Measurements from ENCODE around the gene NFYB. TPM values are rescaled to one million over a fixed set of nuclear protein-coding genes. Genes with fewer than 3 reads are reported as not detected.

The NFYB gene
- total RNA-seq, 1 donor from 2014 or later = 40.2 TPM

GRCh38 chr12:104172570-104172947 lies 34.5 kb upstream of the NFYB start:
- Mint-ChIP-seq H3K36me3 (no peaks in the 10 kb centered on the region), H3K4me1 (peaks cover 12% of the 10 kb centered on the region), H3K27me3 (ENCODE audit: low read depth) (no peaks in the 10 kb centered on the region), H3K9me3 (no peaks in the 10 kb centered on the region), H3K27ac (no peak overlapping the region), H3K4me3 (no peak overlapping the region)
- no peak for TF ChIP-seq CTCF (IDR thresholded peaks at IDR 0.05; ENCODE audit: unreplicated experiment)
- DNase-seq (ENCODE audit: low spot score in 2 of 2, unreplicated experiment in 2 of 2) = no peak

- Mint-ChIP-seq H3K36me3 (no peaks in the 10 kb centered on the region), H3K27ac (no peak overlapping the region), H3K4me1 (peaks cover 6% of the 10 kb centered on the region), H3K27me3 (ENCODE audit: low read depth) (no peaks in the 10 kb centered on the region), H3K9me3 (no peaks in the 10 kb centered on the region), H3K4me3 (no peak overlapping the region)
- TF ChIP-seq CTCF (IDR thresholded peaks at IDR 0.05; ENCODE audit: unreplicated experiment) = no peak
- DNase-seq (ENCODE audit: low spot score in 2 of 2, unreplicated experiment in 2 of 2) = no peak
Measured at GRCh38 chr12:104171785-104172569, 34.0 kb upstream of the NFYB start.

DNA sequence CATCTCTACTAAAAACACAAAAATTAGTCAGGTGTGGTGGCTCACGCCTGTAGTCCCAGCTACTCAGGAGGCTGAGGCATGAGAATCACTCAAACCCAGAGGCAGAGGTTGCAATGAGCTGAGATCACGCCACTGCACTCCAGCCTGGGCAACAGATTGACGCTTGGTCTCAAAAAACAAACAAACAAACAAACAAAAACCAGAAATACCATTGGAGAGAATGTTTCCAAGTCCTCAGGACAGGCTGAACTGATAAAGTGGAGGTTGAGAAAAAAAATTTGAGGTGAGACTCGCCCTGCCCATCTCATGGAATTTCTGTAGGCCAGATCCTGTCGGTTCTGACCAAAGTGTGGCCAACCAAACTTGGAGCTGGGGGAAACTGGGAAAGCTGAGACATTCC lies 30.6 kb upstream of the NFYB start:
- no peaks in the 10 kb centered on the region for H3K27me3 Mint-ChIP-seq (ENCODE audit: low read depth)
- no peak overlapping the region for H3K27ac Mint-ChIP-seq
- H3K36me3 Mint-ChIP-seq = no peaks in the 10 kb centered on the region
- H3K9me3 Mint-ChIP-seq = no peaks in the 10 kb centered on the region
- no peak overlapping the region for H3K4me3 Mint-ChIP-seq
- DNase-seq (ENCODE audit: low spot score in 2 of 2, unreplicated experiment in 2 of 2) = no peak
- TF ChIP-seq CTCF (IDR thresholded peaks at IDR 0.05; ENCODE audit: unreplicated experiment) = no peak
- no peaks in the 10 kb centered on the region for H3K4me1 Mint-ChIP-seq

- Mint-ChIP-seq H3K36me3 (no peaks in the 10 kb centered on the region), H3K9me3 (no peaks in the 10 kb centered on the region), H3K27ac (no peak overlapping the region), H3K27me3 (ENCODE audit: low read depth) (no peaks in the 10 kb centered on the region), H3K4me1 (peaks cover 2% of the 10 kb centered on the region), H3K4me3 (no peak overlapping the region)
- DNase-seq (ENCODE audit: low spot score in 2 of 2, unreplicated experiment in 2 of 2) = no peak
- no peak for TF ChIP-seq CTCF (IDR thresholded peaks at IDR 0.05; ENCODE audit: unreplicated experiment)
Measured at GRCh38 chr12:104167519-104168458, 29.8 kb upstream of the NFYB start.

GRCh38 chr12:104166465-104166864 lies 28.5 kb upstream of the NFYB start:
- Mint-ChIP-seq H3K36me3 (no peaks in the 10 kb centered on the region), H3K27me3 (ENCODE audit: low read depth) (no peaks in the 10 kb centered on the region), H3K4me1 (peaks cover 3% of the 10 kb centered on the region), H3K27ac (no peak overlapping the region), H3K9me3 (peaks cover 3% of the 10 kb centered on the region), H3K4me3 (no peak overlapping the region)
- DNase-seq (ENCODE audit: low spot score in 2 of 2, unreplicated experiment in 2 of 2) = no peak
- no peak for TF ChIP-seq CTCF (IDR thresholded peaks at IDR 0.05; ENCODE audit: unreplicated experiment)

Measured in mesothelial cell of epicardium (in vitro differentiated cells).